HG03139 (cell line): ENCODE data around the gene CD248.

Source experiments
- ATAC-seq: cut with Tn5 transposase; IDR thresholded peaks from one replicate; pipeline ENCODE4 v1.9.1; 2021; ENCODE audit not compliant: unreplicated experiment

The CD248 gene

DNA sequence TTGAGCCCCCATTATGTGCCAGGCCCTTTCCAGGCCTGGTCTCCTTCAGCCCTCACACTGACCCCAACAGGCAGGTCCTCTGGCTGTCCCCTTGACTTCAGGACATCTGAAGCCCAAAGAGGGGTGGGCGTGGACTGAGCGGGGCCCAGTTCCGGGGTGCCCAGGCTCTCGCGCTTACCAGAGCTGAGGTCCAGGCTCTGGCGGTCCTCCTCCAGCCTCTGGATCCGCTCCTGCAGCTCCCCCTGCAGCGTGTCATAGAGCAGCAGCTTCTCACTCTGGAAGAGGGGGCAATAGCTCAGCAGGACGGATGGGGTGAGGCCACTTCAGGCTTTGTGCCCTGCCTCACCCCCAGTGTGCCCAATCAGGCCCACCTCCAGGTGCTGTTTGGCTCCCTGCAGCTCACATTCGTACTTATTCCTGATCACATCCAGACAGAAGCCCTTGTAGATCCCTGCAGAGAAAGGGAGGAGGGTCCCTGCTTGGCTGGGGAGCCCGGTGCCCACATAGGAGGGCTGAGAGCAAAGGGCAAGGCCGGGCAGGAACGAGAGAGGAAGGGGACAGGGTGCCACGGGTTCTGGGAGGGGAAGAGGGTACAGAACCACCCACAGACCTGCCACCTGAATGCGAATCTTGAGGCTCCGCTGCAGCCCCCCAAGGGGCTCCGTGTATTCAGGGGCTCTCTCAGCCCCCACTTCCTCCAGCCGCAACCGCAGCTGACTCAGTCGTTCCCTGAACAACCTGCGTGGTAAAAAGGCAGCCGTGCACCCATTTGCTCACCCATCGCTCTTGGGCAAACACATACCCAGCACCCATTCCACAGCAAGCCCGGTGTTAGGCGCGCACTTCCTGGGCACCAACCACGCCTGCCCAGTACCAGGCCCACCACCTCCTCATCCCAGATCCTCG lies 24.0 kb upstream of the CD248 start:
- ATAC-seq = no peak

GRCh38 chr11:66339686-66340483 lies 23.0 kb upstream of the CD248 start:
- no peak for ATAC-seq

DNA sequence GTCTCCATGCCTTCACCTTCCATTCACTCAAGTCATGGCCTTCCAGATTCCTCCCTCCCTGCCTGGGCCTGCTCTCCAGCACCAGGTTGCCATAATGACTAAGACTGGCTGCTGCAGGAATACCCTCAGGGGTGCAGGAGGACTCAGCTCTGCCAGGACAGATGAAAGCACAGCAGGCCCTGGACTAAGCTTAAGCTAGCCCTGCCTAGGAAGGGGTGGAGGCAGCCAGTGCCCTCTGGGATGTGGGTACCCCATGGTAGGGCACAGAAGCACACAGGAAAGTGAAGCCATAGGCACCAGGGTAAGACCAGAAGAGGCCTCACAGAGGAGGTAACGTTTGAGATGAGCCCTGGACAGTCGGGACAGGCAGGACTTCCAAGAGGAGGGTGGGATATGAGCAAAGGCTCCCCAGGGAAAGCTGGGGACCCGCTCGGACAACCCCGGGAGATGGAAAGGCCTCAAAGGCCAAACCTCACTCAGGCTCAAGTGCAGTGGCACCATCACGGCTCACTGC lies 22.4 kb upstream of the CD248 start:
- no peak for ATAC-seq

- no peak for ATAC-seq
Observed at GRCh38 chr11:66338276-66339161, 21.7 kb upstream of the CD248 start.

GRCh38 chr11:66337103-66337899 lies 20.5 kb upstream of the CD248 start:
- no peak for ATAC-seq

GRCh38 chr11:66336234-66337102 lies 19.6 kb upstream of the CD248 start, which contains the start of gene RIN1:
Gene RIN1, minus strand, starts transcription at chr11:66336434. Its CDS starts 32 bp downstream, at chr11:66336402.
- no peak for ATAC-seq

DNA sequence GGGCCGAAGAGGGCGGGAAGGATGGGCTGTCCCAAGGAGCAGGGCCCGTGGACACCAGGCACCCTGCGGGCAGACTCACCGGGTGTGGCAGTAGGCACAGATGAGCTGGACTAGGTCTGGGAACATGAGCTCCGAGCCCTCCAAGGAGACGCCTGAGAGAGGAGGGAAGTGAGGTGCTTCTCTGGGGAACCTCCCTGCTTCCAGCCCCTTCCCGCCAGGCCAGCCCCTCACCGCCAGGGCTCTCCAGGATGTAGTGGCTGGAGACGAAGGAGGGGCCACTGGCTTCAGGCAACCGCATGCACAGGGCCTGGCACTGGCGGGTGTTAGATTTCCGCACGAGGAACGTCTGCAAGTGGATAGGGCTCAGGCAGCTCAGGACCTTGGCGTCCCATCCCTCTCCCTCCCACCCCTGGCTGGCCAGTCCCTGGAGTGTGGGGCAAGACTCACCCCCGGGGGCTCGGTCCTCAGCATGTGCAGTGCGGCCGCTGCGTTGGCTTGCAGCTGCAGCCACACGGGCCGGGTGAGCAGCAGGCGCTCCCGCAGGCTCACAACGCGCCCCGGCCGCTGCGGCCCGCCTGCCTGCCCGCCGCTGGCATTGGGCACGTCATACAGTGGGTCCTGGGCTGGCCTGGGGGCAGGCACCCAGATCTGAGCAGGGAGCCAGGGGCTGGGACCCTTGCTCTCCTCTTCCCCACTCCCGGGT lies 18.8 kb upstream of the CD248 start:
- no peak for ATAC-seq

DNA sequence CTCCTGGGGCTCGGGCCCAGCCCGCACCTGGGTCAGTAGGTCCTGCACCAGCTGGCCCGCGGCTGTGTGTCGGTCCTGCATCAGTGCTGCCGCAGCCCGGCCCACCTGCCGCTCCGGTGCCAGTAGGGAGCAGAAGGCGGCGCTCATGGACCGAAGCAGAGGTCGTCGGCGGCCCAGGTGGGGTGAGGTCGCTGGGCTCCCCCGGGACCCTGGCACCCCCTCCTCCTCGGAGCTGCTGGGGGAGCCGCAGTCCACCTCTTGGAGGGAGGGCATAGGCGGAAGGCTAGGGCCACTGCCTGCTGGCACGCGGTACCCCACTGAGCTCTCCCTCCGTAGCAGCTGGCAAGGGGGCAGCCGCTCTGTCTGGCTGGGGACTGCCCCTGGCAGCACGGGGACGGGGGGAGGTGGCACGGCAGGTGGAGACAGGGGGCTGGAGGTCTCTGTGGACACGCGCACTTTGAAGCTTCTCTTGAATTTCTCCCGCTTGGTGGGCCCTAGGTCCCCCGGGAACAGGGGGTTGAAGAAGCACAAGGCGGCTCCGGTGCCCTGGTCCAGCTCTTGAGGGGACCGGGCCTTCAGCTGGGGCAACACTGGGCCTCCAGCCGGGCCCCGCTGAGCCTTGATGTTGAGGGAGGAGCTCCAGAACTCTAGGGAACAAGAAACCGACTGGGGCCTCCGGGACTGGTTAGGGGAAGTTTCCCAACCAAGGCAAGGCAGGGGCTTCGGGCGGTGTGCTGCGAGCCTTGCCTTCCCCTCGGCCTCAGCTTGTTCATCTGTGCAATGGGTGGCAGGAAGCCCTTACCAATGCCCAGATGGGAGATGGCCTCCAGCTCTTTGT lies 18.0 kb upstream of the CD248 start:
- ATAC-seq = no peak

DNA sequence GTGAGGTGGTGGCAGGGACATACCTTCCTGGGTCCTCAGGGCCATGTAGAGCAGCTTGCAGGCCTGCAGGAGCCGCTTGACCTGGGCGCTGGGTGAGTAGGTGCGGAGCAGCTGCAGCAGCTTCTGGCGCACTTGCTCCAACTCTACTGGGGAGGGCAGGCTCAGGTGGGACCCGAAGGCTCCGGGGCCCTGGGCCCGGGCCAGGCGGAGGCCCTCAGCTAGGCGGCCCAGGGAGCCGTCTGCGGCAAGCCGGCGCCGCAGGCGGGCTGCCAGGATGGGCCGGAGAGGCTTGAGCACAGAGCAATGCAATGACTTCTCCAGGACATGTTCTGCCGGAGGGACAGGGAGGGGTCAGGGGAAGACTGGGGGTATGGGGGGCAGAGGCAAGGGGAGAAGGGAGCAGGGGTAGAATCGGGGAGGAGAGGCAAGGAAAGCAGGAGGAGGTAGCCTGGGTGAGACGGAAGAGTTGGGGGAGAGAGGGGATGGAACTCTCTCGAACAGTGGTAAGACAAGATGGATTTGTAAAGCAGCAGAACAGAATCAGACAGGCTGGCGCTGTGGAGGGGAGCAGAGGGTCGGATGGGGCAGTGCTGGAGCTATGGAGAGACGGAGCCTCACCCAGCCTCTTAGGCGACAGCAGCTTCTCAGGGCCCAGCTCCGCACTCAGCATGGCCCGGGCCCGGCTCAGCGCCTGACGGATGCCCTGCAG lies 17.2 kb upstream of the CD248 start:
- ATAC-seq = no peak

- ATAC-seq = no peak
Observed at GRCh38 chr11:66333220-66333877, 16.5 kb upstream of the CD248 start.

GRCh38 chr11:66332371-66333219 lies 15.8 kb upstream of the CD248 start:
- no peak for ATAC-seq

GRCh38 chr11:66331542-66332370 lies 14.9 kb upstream of the CD248 start:
- ATAC-seq = no peak

- ATAC-seq = no peak
Observed at GRCh38 chr11:66330931-66331330, 14.1 kb upstream of the CD248 start.

DNA sequence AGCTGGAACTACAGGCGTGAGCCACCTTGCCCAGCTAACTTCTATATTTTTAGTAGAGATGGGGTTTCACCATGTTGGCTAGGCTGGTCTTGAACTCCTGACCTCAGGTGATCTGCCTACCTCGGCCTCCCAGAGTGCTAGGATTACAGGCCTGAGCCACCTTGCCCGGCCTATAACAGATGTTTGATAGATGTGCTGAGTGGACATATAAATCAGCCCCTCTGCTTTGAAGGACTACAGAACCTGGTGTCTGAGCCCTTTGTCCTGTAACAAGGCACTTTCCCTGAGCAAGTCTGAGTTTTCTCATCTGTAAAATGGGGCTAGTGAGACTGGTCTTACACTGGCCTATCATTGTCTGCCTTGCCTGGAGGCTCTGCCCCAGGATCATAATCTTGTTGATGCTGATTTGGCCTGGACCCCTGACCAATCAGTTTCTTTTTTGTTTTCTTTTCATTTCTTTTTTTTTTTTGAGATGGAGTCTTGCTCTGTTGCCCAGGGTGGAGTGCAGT lies 12.4 kb upstream of the CD248 start:
- no peak for ATAC-seq
